Ascending aorta (tissue), 2 donors: ENCODE data around the gene ATF7IP2. TPM values are rescaled to one million over a fixed set of nuclear protein-coding genes. Genes with fewer than 3 reads are reported as not detected.

Experiments used
- DNase-seq, 2 donors: peaks; one replicate each; pipeline ENCODE4 v3.0.0-alpha.2; 2019; ENCODE audit warnings: low spot score in 2 of 2
- H3K27ac ChIP-seq, 2 donors: fragments of 200-600 bp; sonication (generic); one replicate each; pipeline ENCODE4 v1.5.1; 2016 to 2017; ENCODE audit warnings: mild to moderate bottlenecking in 1 of 2
- H3K27me3 ChIP-seq: fragments of 200-600 bp; sonication (generic); one replicate; pipeline ENCODE4 v1.5.1; 2017
- H3K36me3 ChIP-seq, 2 donors: fragments of 200-600 bp; sonication (generic); one replicate each; pipeline ENCODE4 v1.5.1; 2016
- H3K4me1 ChIP-seq, 2 donors: fragments of 200-600 bp; sonication (generic); one replicate each; pipeline ENCODE4 v1.5.1; 2016 to 2017; ENCODE audit warnings: mild to moderate bottlenecking in 1 of 2
- H3K4me3 ChIP-seq, 2 donors: fragments of 200-600 bp; sonication (generic); one replicate each; pipeline ENCODE4 v1.5.1; 2016 to 2017; ENCODE audit warnings: mild to moderate bottlenecking in 1 of 2
- H3K9me3 ChIP-seq, 2 donors: fragments of 200-600 bp; sonication (generic); one replicate each; pipeline ENCODE4 v1.5.1; 2016
- CTCF ChIP-seq, 3 experiments: fragments of 200-600 bp in 2 of 3; fragments of 450-650 bp in 1 of 3; sonication (generic) in 2 of 3; IDR thresholded peaks; one replicate each; pipeline ENCODE4 v1.5.1; 2016 to 2019; ENCODE audit warnings: antibody characterized with exemption in 3 of 3, mild to moderate bottlenecking in 1 of 3, moderate library complexity in 1 of 3
- intact Hi-C: fragments of 100-400 bp; cut with DNase I; formaldehyde crosslinking; loops from one replicate; pipeline ENCODE4 v1.15.1; 2023
- total RNA-seq: library from RNA; depleted of rRNA; stranded (reverse); fragments of >200 nt; gene quantifications from one replicate; pipeline ENCODE4 v1.1.0, GENCODE V29; 2016

ATF7IP2 gene
- total RNA-seq, 1 donor from 2014 or later: not detected

GRCh38 chr16:10521681-10522274 lies 135.9 kb downstream of the ATF7IP2 start:
- DNase-seq: peak in 1 of 2 donors; percentile 79
- peak; percentile 62 to 79 (median 72) for TF ChIP-seq CTCF (IDR thresholded peaks at IDR 0.05)
- Histone ChIP-seq H3K36me3 (peaks cover 20 to 34% of the 10 kb centered on the region in 2 donors), H3K9me3 (no peaks in the 10 kb centered on the region), H3K4me1 (no peaks in the 10 kb centered on the region), H3K4me3 (no peak overlapping the region), H3K27me3 (no peaks in the 10 kb centered on the region), H3K27ac (no peak overlapping the region)
- intact Hi-C loops: loop anchor here (2.0 kb wide), 1 partner anchor 37 kb away; no protein-coding TSS in a partner anchor

- TF ChIP-seq CTCF (IDR thresholded peaks at IDR 0.05): no peak
- intact Hi-C loops: loop anchor here (2.0 kb wide), 1 partner anchor 36 kb away; no protein-coding TSS in a partner anchor
- no peak for DNase-seq
These were observed 137.1 kb downstream of the ATF7IP2 start for GRCh38 chr16:10522966-10523365.

GRCh38 chr16:10525214-10525825 lies 139.5 kb downstream of the ATF7IP2 start:
- intact Hi-C loops: no loop called here
- Histone ChIP-seq H3K9me3 (no peaks in the 10 kb centered on the region), H3K4me3 (no peak overlapping the region), H3K4me1 (no peaks in the 10 kb centered on the region), H3K27ac (no peak overlapping the region), H3K27me3 (no peaks in the 10 kb centered on the region), H3K36me3 (peaks cover 35 to 60% of the 10 kb centered on the region in 2 donors)
- no peak for DNase-seq
- TF ChIP-seq CTCF (IDR thresholded peaks at IDR 0.05): no peak

More at GRCh38 chr16:10522966-10523365, 137.1 kb downstream of the ATF7IP2 start:
- Histone ChIP-seq H3K4me1 (no peaks in the 10 kb centered on the region), H3K27me3 (no peaks in the 10 kb centered on the region), H3K4me3 (no peak overlapping the region), H3K9me3 (no peaks in the 10 kb centered on the region), H3K27ac (no peak overlapping the region), H3K36me3 (peaks cover 24 to 44% of the 10 kb centered on the region in 2 donors)

GRCh38 chr16:10526962-10527361 lies 141.1 kb downstream of the ATF7IP2 start:
- Histone ChIP-seq H3K4me3 (no peak overlapping the region), H3K27ac (no peak overlapping the region), H3K36me3 (peaks cover 46 to 72% of the 10 kb centered on the region in 2 donors), H3K27me3 (no peaks in the 10 kb centered on the region), H3K4me1 (no peaks in the 10 kb centered on the region), H3K9me3 (no peaks in the 10 kb centered on the region)
- no peak for TF ChIP-seq CTCF (IDR thresholded peaks at IDR 0.05)
- intact Hi-C loops: no loop called here
- DNase-seq: no peak

- Histone ChIP-seq H3K27me3 (no peaks in the 10 kb centered on the region), H3K27ac (no peak overlapping the region), H3K4me3 (no peak overlapping the region), H3K9me3 (no peaks in the 10 kb centered on the region), H3K36me3 (peaks cover 52 to 71% of the 10 kb centered on the region in 2 donors), H3K4me1 (no peaks in the 10 kb centered on the region)
- no peak for TF ChIP-seq CTCF (IDR thresholded peaks at IDR 0.05)
- intact Hi-C loops: no loop called here
- no peak for DNase-seq
These were observed 142.8 kb downstream of the ATF7IP2 start for GRCh38 chr16:10528635-10529034.
